Trophoblast cell (in vitro differentiated cells and primary cell): ENCODE measurements around the gene IRAK1. TPM values are rescaled to one million over a fixed set of nuclear protein-coding genes. Genes with fewer than 3 reads are reported as not detected.

ENCODE experiments used
- DNase-seq, 2 donors: peaks; one replicate each; pipeline ENCODE4 v3.0.0-alpha.2; 2016
- H2AFZ ChIP-seq: 2 replicates; pipeline ENCODE4 v1.6.1; 2013; ENCODE audit warnings: low read length, moderate library complexity, mild to moderate bottlenecking; ENCODE audit not compliant: insufficient read depth, poor library complexity
- H2AK5ac ChIP-seq: 2 replicates; pipeline ENCODE4 v1.6.1; 2013; ENCODE audit warnings: mild to moderate bottlenecking, low read length
- H2BK120ac ChIP-seq: 2 replicates; pipeline ENCODE4 v1.6.1; 2013; ENCODE audit warnings: low read length, mild to moderate bottlenecking, moderate library complexity; ENCODE audit not compliant: insufficient read depth, poor library complexity
- H2BK12ac ChIP-seq: 2 replicates; pipeline ENCODE4 v1.6.1; 2013; ENCODE audit warnings: mild to moderate bottlenecking, low read length, moderate library complexity
- H2BK5ac ChIP-seq: 2 replicates; pipeline ENCODE4 v1.6.1; 2013; ENCODE audit warnings: low read length, low read depth, moderate library complexity, mild to moderate bottlenecking; ENCODE audit not compliant: poor library complexity
- H3K14ac ChIP-seq: 2 replicates; pipeline ENCODE4 v1.6.1; 2013; ENCODE audit warnings: mild to moderate bottlenecking, low read length
- H3K18ac ChIP-seq: 2 replicates; pipeline ENCODE4 v1.6.1; 2013; ENCODE audit warnings: mild to moderate bottlenecking, low read length
- H3K23ac ChIP-seq: 2 replicates; pipeline ENCODE4 v1.6.1; 2013; ENCODE audit warnings: low read length
- H3K27ac ChIP-seq: 2 replicates; pipeline ENCODE4 v1.5.1; 2013; ENCODE audit warnings: low read depth, mild to moderate bottlenecking, inconsistent platforms, low read length, moderate library complexity
- H3K27me3 ChIP-seq: 2 replicates; pipeline ENCODE4 v1.6.1; 2013; ENCODE audit warnings: inconsistent platforms, mild to moderate bottlenecking, low read length, moderate library complexity; ENCODE audit not compliant: insufficient read depth
- H3K36me3 ChIP-seq, 2 experiments: 1 replicate in 1 of 2; 2 replicates in 1 of 2; pipeline ENCODE4 v1.6.1; 2013; ENCODE audit warnings: low read length in 2 of 2, mild to moderate bottlenecking in 2 of 2, moderate library complexity in 1 of 2; ENCODE audit not compliant: insufficient read depth in 2 of 2, control insufficient read depth in 1 of 2
- H3K4ac ChIP-seq: 2 replicates; pipeline ENCODE4 v1.6.1; 2013; ENCODE audit warnings: low read depth, mild to moderate bottlenecking, low read length, moderate library complexity
- H3K4me1 ChIP-seq, 2 experiments: 1 replicate in 1 of 2; 2 replicates in 1 of 2; pipeline ENCODE4 v1.6.1; 2013; ENCODE audit warnings: low read length in 2 of 2, mild to moderate bottlenecking in 2 of 2, moderate library complexity in 1 of 2; ENCODE audit not compliant: insufficient read depth in 2 of 2, control insufficient read depth in 1 of 2
- H3K4me2 ChIP-seq: 2 replicates; pipeline ENCODE4 v1.6.1; 2013; ENCODE audit warnings: inconsistent platforms, mild to moderate bottlenecking, low read length, moderate library complexity
- H3K4me3 ChIP-seq: 2 replicates; pipeline ENCODE4 v1.5.1; 2013; ENCODE audit warnings: mild to moderate bottlenecking, low read depth, low read length, inconsistent platforms
- H3K79me1 ChIP-seq: one replicate; pipeline ENCODE4 v1.6.1; 2013; ENCODE audit warnings: low read length
- H3K79me2 ChIP-seq: 2 replicates; pipeline ENCODE4 v1.6.1; 2013; ENCODE audit warnings: low read length, mild to moderate bottlenecking; ENCODE audit not compliant: control insufficient read depth, insufficient read depth, poor library complexity
- H3K9ac ChIP-seq: 2 replicates; pipeline ENCODE4 v1.6.1; 2013; ENCODE audit warnings: mild to moderate bottlenecking, low read length
- H3K9me3 ChIP-seq: 2 replicates; pipeline ENCODE4 v1.6.1; 2013; ENCODE audit warnings: low read depth, mild to moderate bottlenecking, control low read depth, inconsistent platforms, low read length; ENCODE audit not compliant: insufficient read depth
- H4K12ac ChIP-seq: 2 replicates; pipeline ENCODE4 v1.6.1; 2013; ENCODE audit warnings: low read depth, mild to moderate bottlenecking, low read length, moderate library complexity
- H4K8ac ChIP-seq: 2 replicates; pipeline ENCODE4 v1.6.1; 2013; ENCODE audit warnings: low read depth, mild to moderate bottlenecking, low read length, moderate library complexity
- H4K91ac ChIP-seq: one replicate; pipeline ENCODE4 v1.6.1; 2013; ENCODE audit warnings: low read depth, mild to moderate bottlenecking, low read length, moderate library complexity
- WGBS: extraction: QIAGEN DNeasy Blood & Tissue Kit; methylation state at CpG from one replicate; pipeline ENCODE4 v1.1.7; 2013; ENCODE audit warnings: missing lambda C conversion rate; ENCODE audit not compliant: insufficient read length, insufficient coverage; ENCODE audit errors: extremely low coverage; 5-methylcytosine and 5-hydroxymethylcytosine counted together
- polyA plus RNA-seq: library from polyadenylated mRNA; stranded (reverse); fragments of 200-250 nt; gene quantifications from 2 replicates; pipeline ENCODE4 v1.2.3, GENCODE V29; 2013

Gene IRAK1
- 31.0 and 31.6 TPM in 2 replicates for polyA plus RNA-seq

DNA sequence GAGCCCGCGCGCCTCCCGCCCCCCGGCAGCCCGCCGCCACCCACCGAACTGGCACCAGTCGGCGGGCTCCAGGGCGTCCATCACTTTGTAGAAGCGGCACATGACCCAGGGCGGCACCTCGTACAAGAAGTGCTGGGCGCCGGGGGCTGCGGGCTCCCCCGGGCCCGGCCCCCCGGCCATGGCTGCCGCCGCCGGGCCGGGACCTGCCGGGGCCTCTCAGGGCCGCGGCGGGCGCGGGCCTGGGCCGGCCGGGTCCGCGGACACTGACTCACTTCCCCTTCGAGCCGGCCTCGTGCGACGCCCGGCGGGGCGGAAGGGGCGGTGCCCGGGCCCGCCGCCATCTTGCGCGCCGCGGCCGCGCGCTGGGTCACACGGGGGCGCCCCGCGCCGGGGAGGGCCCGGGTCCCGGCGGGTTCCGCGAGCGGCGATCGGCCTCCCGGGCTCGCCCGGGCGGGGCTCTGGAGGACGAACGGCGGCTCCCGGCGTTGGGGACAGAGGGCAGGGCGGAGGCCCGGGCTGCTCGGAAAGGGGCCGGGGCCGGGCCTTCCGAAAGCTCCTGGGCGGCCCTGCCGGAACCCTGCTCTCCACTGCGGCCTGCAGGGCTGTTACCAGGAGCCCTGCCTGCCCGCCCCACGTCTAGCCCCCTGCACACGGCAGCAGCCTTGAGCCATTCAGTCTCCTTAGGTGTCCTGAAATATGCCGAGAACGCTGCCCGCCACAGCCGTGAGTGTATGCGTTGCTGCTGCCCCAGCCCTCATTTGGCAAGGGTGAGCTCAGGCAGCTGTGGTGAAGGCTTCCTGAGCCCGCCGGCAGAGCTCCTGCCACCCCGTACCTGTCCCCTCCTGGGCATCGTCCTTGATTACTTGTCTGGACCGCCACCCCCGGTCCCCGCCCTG lies at the start of gene IRAK1:
Gene IRAK1 (minus strand): TSS at position 270 of the 896 bp plus-strand sequence. CDS start 90 bp downstream, at position 180.
- Histone ChIP-seq H3K9me3 (no peaks in the 10 kb centered on the region), H3K14ac (peak within 1 kb of the TSS; percentile 59), H2AK5ac (peak within 1 kb of the TSS; percentile 44), H4K91ac (peak within 1 kb of the TSS; percentile 82), H3K9ac (peak within 1 kb of the TSS; percentile 80), H2BK120ac (peak within 1 kb of the TSS; percentile 30), H3K79me2 (peaks cover 6% of the 10 kb centered on the region), H3K27me3 (no peaks in the 10 kb centered on the region), H3K4me2 (peak within 1 kb of the TSS; percentile 73), H3K23ac (no peak within 1 kb of the TSS), H3K4me1 (peaks cover 11 to 23% of the 10 kb centered on the region in 2 experiments), H3K18ac (no peak within 1 kb of the TSS), H2BK12ac (no peak within 1 kb of the TSS), H3K27ac (peak within 1 kb of the TSS; percentile 73), H4K12ac (peak within 1 kb of the TSS; percentile 83), H3K79me1 (peaks cover 8% of the 10 kb centered on the region), H2AFZ (no peak within 1 kb of the TSS), H3K4me3 (peak within 1 kb of the TSS; percentile 74), H2BK5ac (peak within 1 kb of the TSS; percentile 50), H3K4ac (peak within 1 kb of the TSS; percentile 49), H3K36me3 (peaks cover 26 to 27% of the 10 kb centered on the region in 2 experiments), H4K8ac (peak within 1 kb of the TSS; percentile 86)
- peak; percentile 32 to 57 for DNase-seq
- no CpG with 5 or more reads among the region's 99 CpGs for WGBS

DNA sequence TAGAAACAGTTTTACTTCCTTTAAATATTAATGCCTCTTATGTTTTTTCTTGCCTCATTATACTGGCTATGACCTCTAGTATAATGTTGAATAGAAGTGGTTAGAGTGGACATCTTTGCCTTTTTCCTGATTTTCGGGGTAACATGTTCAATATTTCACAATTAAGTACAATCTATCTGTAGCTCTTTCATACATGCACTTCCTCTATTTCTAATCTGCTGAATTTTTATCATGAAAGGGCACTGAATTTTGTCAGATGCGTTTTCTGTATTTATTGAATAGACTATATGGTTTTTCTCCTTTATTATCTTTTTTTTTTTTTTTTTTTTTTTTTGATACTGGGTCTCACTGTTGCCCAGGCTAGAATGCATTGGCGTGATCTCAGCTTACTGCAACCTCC lies 48.9 kb upstream of the IRAK1 start:
- H2AFZ ChIP-seq, result no peak overlapping the region
- no peak overlapping the region for H3K18ac ChIP-seq
- no peak overlapping the region for H3K9ac ChIP-seq
- H3K14ac ChIP-seq, result no peak overlapping the region
- H3K79me2 ChIP-seq, result peaks cover 2% of the 10 kb centered on the region
- H4K8ac ChIP-seq, result no peak overlapping the region
- H3K36me3 ChIP-seq, result no peaks in the 10 kb centered on the region
- whole genome bisulfite sequencing, result no CpG with 5 or more reads among the region's 3 CpGs
- no peak overlapping the region for H3K4me2 ChIP-seq
- H3K4me3 ChIP-seq, result no peak overlapping the region
- no peak overlapping the region for H2BK5ac ChIP-seq
- no peak overlapping the region for H2BK12ac ChIP-seq
- H2AK5ac ChIP-seq, result no peak overlapping the region
- H3K27me3 ChIP-seq, result no peaks in the 10 kb centered on the region
- no peak overlapping the region for H3K4ac ChIP-seq
- no peak overlapping the region for H4K91ac ChIP-seq
- no peak for DNase-seq
- H2BK120ac ChIP-seq, result no peak overlapping the region
- no peak overlapping the region for H3K23ac ChIP-seq
- no peaks in the 10 kb centered on the region for H3K79me1 ChIP-seq
- no peaks in the 10 kb centered on the region for H3K9me3 ChIP-seq
- H4K12ac ChIP-seq, result no peak overlapping the region
- H3K27ac ChIP-seq, result no peak overlapping the region
- peaks cover 0 to 5% of the 10 kb centered on the region in 2 experiments for H3K4me1 ChIP-seq

DNA sequence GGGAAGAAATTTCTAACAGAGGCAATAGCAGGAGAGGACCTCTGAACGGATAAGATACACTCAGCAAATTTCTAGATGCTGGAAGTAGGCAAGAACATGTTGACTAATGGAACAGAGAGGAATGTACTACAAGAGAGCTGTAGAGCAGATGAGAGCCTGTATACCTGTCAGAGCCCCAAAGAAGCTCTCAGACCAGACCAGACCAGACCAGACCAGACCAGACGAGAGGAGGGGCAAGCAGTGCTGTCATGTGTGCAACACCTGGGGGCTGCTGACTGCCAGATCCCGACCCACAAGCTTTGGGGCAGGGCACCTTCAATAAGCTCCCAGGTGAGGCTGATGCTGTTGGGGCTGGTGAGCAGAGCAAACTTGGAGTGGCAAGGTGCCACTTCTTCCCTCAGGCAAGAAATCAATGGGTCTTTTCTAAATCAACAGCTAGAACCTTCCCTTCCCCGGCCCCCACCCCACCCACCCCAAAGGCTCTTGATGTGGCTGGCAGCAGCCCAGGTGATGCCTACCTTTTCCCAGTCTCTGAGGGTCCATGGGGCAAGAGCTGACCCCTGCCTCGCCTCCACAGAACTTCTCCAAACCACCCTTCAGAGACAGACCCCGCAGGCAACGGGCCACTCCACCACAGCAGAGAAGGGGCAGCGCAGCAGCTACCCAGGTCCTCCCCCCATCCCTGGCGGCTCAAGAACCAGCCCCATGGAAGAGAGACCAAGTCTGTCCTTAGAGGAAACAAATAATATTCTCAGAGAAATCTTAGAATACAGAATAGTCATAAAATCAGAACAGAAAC lies 45.1 kb upstream of the IRAK1 start:
- Histone ChIP-seq H2AFZ (no peak overlapping the region), H2AK5ac (no peak overlapping the region), H3K4me3 (no peak overlapping the region), H3K4me1 (peaks cover 0 to 5% of the 10 kb centered on the region in 2 experiments), H3K27me3 (no peaks in the 10 kb centered on the region), H3K14ac (no peak overlapping the region), H3K36me3 (no peaks in the 10 kb centered on the region), H3K27ac (no peak overlapping the region), H3K79me1 (no peaks in the 10 kb centered on the region), H3K9me3 (no peaks in the 10 kb centered on the region), H3K4me2 (no peak overlapping the region), H3K18ac (no peak overlapping the region), H2BK5ac (no peak overlapping the region), H3K23ac (no peak overlapping the region), H4K91ac (no peak overlapping the region), H4K8ac (no peak overlapping the region), H2BK120ac (no peak overlapping the region), H3K79me2 (peaks cover 4% of the 10 kb centered on the region), H3K4ac (no peak overlapping the region), H2BK12ac (no peak overlapping the region), H3K9ac (no peak overlapping the region), H4K12ac (no peak overlapping the region)
- no CpG with 5 or more reads among the region's 9 CpGs for WGBS
- DNase-seq, result no peak

DNA sequence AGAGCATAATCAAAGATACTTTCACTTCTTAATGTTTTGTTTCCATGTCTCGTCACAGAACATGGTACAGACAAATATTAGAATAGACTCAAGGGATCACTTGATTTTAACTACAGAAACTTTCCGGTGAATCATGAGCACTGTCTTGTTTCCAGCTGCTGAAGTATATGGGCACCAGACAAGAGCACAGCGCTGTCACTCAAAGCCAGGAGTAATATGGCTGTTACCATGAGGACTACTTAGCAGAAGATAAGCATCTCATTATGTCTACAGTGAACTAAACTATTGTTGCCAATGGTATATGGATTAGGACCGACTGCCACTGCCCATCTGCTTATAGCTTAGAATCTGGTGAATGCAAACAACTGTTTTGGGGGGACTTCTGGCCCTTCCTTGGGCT lies 43.5 kb upstream of the IRAK1 start:
- H3K4me3 ChIP-seq, result no peak overlapping the region
- H3K23ac ChIP-seq, result no peak overlapping the region
- H4K12ac ChIP-seq, result no peak overlapping the region
- no peak overlapping the region for H4K8ac ChIP-seq
- H3K36me3 ChIP-seq, result peaks cover 0 to 3% of the 10 kb centered on the region in 2 experiments
- no peak overlapping the region for H2BK12ac ChIP-seq
- no peak for DNase-seq
- no peak overlapping the region for H3K9ac ChIP-seq
- no peaks in the 10 kb centered on the region for H3K27me3 ChIP-seq
- no peak overlapping the region for H2AFZ ChIP-seq
- H3K9me3 ChIP-seq, result no peaks in the 10 kb centered on the region
- no peak overlapping the region for H2BK120ac ChIP-seq
- peak overlapping the region; percentile 62 for H3K4ac ChIP-seq
- no peak overlapping the region for H3K18ac ChIP-seq
- WGBS, result no CpG with 5 or more reads among the region's 4 CpGs
- no peaks in the 10 kb centered on the region for H3K79me1 ChIP-seq
- H3K14ac ChIP-seq, result no peak overlapping the region
- H4K91ac ChIP-seq, result no peak overlapping the region
- no peak overlapping the region for H3K4me2 ChIP-seq
- H2AK5ac ChIP-seq, result no peak overlapping the region
- H3K27ac ChIP-seq, result no peak overlapping the region
- H3K79me2 ChIP-seq, result peaks cover 4% of the 10 kb centered on the region
- H3K4me1 ChIP-seq, result peaks cover 0 to 5% of the 10 kb centered on the region in 2 experiments
- H2BK5ac ChIP-seq, result no peak overlapping the region
